ENCODE data around the gene SAYSD1. TPM values are rescaled to one million over a fixed set of nuclear protein-coding genes. Genes with fewer than 3 reads are reported as not detected.

The SAYSD1 gene
- polyA plus RNA-seq, 3 donors = 20.4 to 22.2 (median 21.8) TPM

- DNase-seq (ENCODE audit: low read depth in 3 of 3, low spot score in 2 of 3) = no peak
Observed at GRCh38 chr6:39080246-39080875, 34.6 kb downstream of the SAYSD1 start.

- DNase-seq (ENCODE audit: low read depth in 3 of 3, low spot score in 2 of 3) = no peak
Observed at GRCh38 chr6:39079197-39080125, 35.5 kb downstream of the SAYSD1 start.

GRCh38 chr6:39078695-39079094 is 36.3 kb downstream of the SAYSD1 start:
- DNase-seq (ENCODE audit: low read depth in 3 of 3, low spot score in 2 of 3) = no peak

GRCh38 chr6:39077882-39078594 is 36.9 kb downstream of the SAYSD1 start:
- DNase-seq (ENCODE audit: low read depth in 3 of 3, low spot score in 2 of 3) = no peak

GRCh38 chr6:39076623-39077535 is 38.1 kb downstream of the SAYSD1 start:
- DNase-seq (ENCODE audit: low read depth in 3 of 3, low spot score in 2 of 3) = no peak

- no peak for DNase-seq (ENCODE audit: low read depth in 3 of 3, low spot score in 2 of 3)
Observed at GRCh38 chr6:39075807-39076622, 39.0 kb downstream of the SAYSD1 start.

GRCh38 chr6:39075010-39075686 is 39.8 kb downstream of the SAYSD1 start:
- no peak for DNase-seq (ENCODE audit: low read depth in 3 of 3, low spot score in 2 of 3)

- no peak for DNase-seq (ENCODE audit: low read depth in 3 of 3, low spot score in 2 of 3)
Observed at GRCh38 chr6:39074486-39074885, 40.5 kb downstream of the SAYSD1 start.

- DNase-seq (ENCODE audit: low read depth in 3 of 3, low spot score in 2 of 3) = no peak
Observed at GRCh38 chr6:39073471-39074355, 41.3 kb downstream of the SAYSD1 start.

- no peak for DNase-seq (ENCODE audit: low read depth in 3 of 3, low spot score in 2 of 3)
Observed at GRCh38 chr6:39072830-39073229, 42.2 kb downstream of the SAYSD1 start.

GRCh38 chr6:39068391-39068790 is 46.6 kb downstream of the SAYSD1 start:
- no peak for DNase-seq (ENCODE audit: low read depth in 3 of 3, low spot score in 2 of 3)

GRCh38 chr6:39065561-39065960 is 49.4 kb downstream of the SAYSD1 start:
- DNase-seq (ENCODE audit: low read depth in 3 of 3, low spot score in 2 of 3) = no peak

GRCh38 chr6:39063526-39063925 is 51.5 kb downstream of the SAYSD1 start:
- no peak for DNase-seq (ENCODE audit: low read depth in 3 of 3, low spot score in 2 of 3)

- DNase-seq (ENCODE audit: low read depth in 3 of 3, low spot score in 2 of 3) = no peak
Observed at GRCh38 chr6:39062014-39062740, 52.8 kb downstream of the SAYSD1 start.

GRCh38 chr6:39061588-39061987 is 53.4 kb downstream of the SAYSD1 start:
- no peak for DNase-seq (ENCODE audit: low read depth in 3 of 3, low spot score in 2 of 3)

- no peak for DNase-seq (ENCODE audit: low read depth in 3 of 3, low spot score in 2 of 3)
Observed at GRCh38 chr6:39061182-39061581, 53.8 kb downstream of the SAYSD1 start.

- DNase-seq (ENCODE audit: low read depth in 3 of 3, low spot score in 2 of 3) = no peak
Observed at GRCh38 chr6:39060467-39061160, 54.4 kb downstream of the SAYSD1 start.
